Measurements from ENCODE around the gene CFAP299.
"Not testable (repeated sequence)": the region's sequence is repeated elsewhere in the genome, so short reads cannot be mapped to it uniquely, and the experiment has no call there.

CFAP299 gene

GRCh38 chr4:80393246-80393969, 57.9 kb downstream of the CFAP299 start:
- no peak for DNase-seq

- DNase-seq, result no peak
Observed at GRCh38 chr4:80393970-80394250, 58.4 kb downstream of the CFAP299 start.

- DNase-seq, result no peak
Observed at GRCh38 chr4:80407246-80407645, 71.7 kb downstream of the CFAP299 start.

- no peak for DNase-seq
Observed at GRCh38 chr4:80409809-80410208, 74.3 kb downstream of the CFAP299 start.

GRCh38 chr4:80412322-80412721, 76.8 kb downstream of the CFAP299 start:
- DNase-seq, result no peak

- DNase-seq, result no peak
Observed at GRCh38 chr4:80413086-80413485, 77.6 kb downstream of the CFAP299 start.

- no peak for DNase-seq
Observed at GRCh38 chr4:80417019-80417418, 81.5 kb downstream of the CFAP299 start.

- DNase-seq, result no peak
Observed at GRCh38 chr4:80419946-80420345, 84.4 kb downstream of the CFAP299 start.

GRCh38 chr4:80420638-80421037, 85.1 kb downstream of the CFAP299 start:
- DNase-seq, result no peak

GRCh38 chr4:80422727-80423404, 87.3 kb downstream of the CFAP299 start:
- DNase-seq, result no peak

- no peak for DNase-seq
Observed at GRCh38 chr4:80423553-80424224, 88.2 kb downstream of the CFAP299 start.

GRCh38 chr4:80424225-80424581, 88.7 kb downstream of the CFAP299 start:
- no peak for DNase-seq

- DNase-seq, result no peak
Observed at GRCh38 chr4:80425124-80426100, 89.9 kb downstream of the CFAP299 start.

- no peak for DNase-seq
Observed at GRCh38 chr4:80431203-80431965, 95.9 kb downstream of the CFAP299 start.

- DNase-seq, result no peak
Observed at GRCh38 chr4:80434238-80434637, 98.7 kb downstream of the CFAP299 start.

GRCh38 chr4:80438016-80438415, 102.5 kb downstream of the CFAP299 start:
- no peak for DNase-seq

GRCh38 chr4:80439294-80440061, 103.9 kb downstream of the CFAP299 start:
- not testable (repeated sequence) for DNase-seq

GRCh38 chr4:80446248-80446647, 110.7 kb downstream of the CFAP299 start:
- DNase-seq, result no peak

GRCh38 chr4:80446664-80447063, 111.1 kb downstream of the CFAP299 start:
- DNase-seq, result no peak

- no peak for DNase-seq
Observed at GRCh38 chr4:80447493-80447892, 112.0 kb downstream of the CFAP299 start.

GRCh38 chr4:80448056-80448455, 112.5 kb downstream of the CFAP299 start:
- DNase-seq, result no peak

- DNase-seq, result no peak
Observed at GRCh38 chr4:80452055-80452454, 116.5 kb downstream of the CFAP299 start.
